AG04450 (cell line): Measurements from ENCODE around the gene PNKD. TPM values are rescaled to one million over a fixed set of nuclear protein-coding genes. Genes with fewer than 3 reads are reported as not detected.
"Not testable (repeated sequence)": the region's sequence is repeated elsewhere in the genome, so short reads cannot be mapped to it uniquely, and the experiment has no call there.

Source experiments
- CTCF ChIA-PET: fragments of 300-600, 350-600 bp; formaldehyde crosslinking; extraction: SDS; loops from one replicate; lab custom pipeline; 2022; ENCODE audit warnings: antibody characterized with exemption, inconsistent platforms; lab: Charles Lee
- POLR2A ChIA-PET: fragments of 350-600 bp; formaldehyde crosslinking; extraction: SDS; loops from one replicate; lab custom pipeline; 2021; ENCODE audit warnings: antibody characterized with exemption, inconsistent platforms; lab: Yijun Ruan, JAX
- DNase-seq: peaks from one replicate; pipeline ENCODE4 v3.0.0-alpha.2; 2011; ENCODE audit warnings: low read depth, low spot score
- H3K27ac ChIP-seq: one replicate; pipeline ENCODE4 v1.5.1; 2012; ENCODE audit warnings: low read depth, low read length, control low read depth
- H3K27me3 ChIP-seq: one replicate; pipeline ENCODE4 v1.6.0; 2012; ENCODE audit warnings: low read length; ENCODE audit not compliant: control insufficient read depth, insufficient read depth
- H3K4me3 ChIP-seq: 2 replicates; pipeline ENCODE4 v1.5.1; 2011; ENCODE audit warnings: mild to moderate bottlenecking, low read depth, low read length, control low read depth
- H3K9me3 ChIP-seq: 2 replicates; pipeline ENCODE4 v1.5.1; 2012; ENCODE audit warnings: low read length; ENCODE audit not compliant: control insufficient read depth, insufficient read depth
- CTCF ChIP-seq: IDR thresholded peaks from 2 replicates; pipeline ENCODE4 v1.5.1; 2011; ENCODE audit warnings: low read depth, low read length, control low read depth, inconsistent platforms
- polyA plus RNA-seq: library from polyadenylated mRNA; depleted of rRNA; stranded (reverse); fragments of >200 nt; gene quantifications from 2 replicates; pipeline ENCODE4 v1.2.3, GENCODE V29; 2011

Gene PNKD
- polyA plus RNA-seq, 1 experiment, result 32.1 TPM

DNA sequence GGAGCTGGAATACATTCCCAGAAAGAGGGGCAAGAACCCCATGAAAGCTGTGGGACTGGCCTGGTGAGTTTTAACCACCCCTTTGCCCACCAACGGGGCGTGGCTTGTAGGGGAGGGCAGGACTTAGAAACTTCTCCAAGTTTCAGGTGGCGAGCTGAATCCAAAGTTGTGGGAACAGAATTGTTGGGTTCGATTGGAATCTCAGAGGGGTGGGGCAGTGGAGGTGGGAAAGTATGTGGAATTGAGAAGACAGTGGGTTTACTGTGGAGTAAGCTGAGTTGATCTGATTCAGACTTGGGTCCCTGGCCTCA is 1.1 kb downstream of the PNKD start:
- H3K4me3 ChIP-seq, result peak overlapping the region; percentile 96
- DNase-seq, result no peak
- POLR2A ChIA-PET, result interaction anchor here (3.0 kb wide), 1 partner anchor 15 kb away, joined by 17 read pairs; no protein-coding TSS in a partner anchor
- CTCF ChIA-PET, result interaction anchor here (0.6 to 4.9 kb wide), 16 partner anchors 12 to 202 kb away, joined by 3 to 73 read pairs (median 4); partner anchors contain the start of genes CATIP and TMBIM1
- no peak for TF ChIP-seq CTCF
- H3K9me3 ChIP-seq, result no peaks in the 10 kb centered on the region; the same call in 1 of the 2 replicates
- H3K27ac ChIP-seq, result no peak overlapping the region
- no peaks in the 10 kb centered on the region for H3K27me3 ChIP-seq

- TF ChIP-seq CTCF, result no peak
- Histone ChIP-seq H3K4me3 (no peak overlapping the region), H3K27me3 (no peaks in the 10 kb centered on the region), H3K9me3 (no peaks in the 10 kb centered on the region; the same call in 1 of the 2 replicates), H3K27ac (no peak overlapping the region)
- DNase-seq, result no peak
- ChIA-PET POLR2A (interaction anchor here (3.0 kb wide), 1 partner anchor 15 kb away, joined by 17 read pairs; no protein-coding TSS in a partner anchor), CTCF (interaction anchor here (0.5 to 4.9 kb wide), 18 partner anchors 11 to 330 kb away, joined by 3 to 73 read pairs (median 4); partner anchors contain the start of genes CATIP and TMBIM1)
These were observed 1.7 kb downstream of the PNKD start for GRCh38 chr2:218271865-218272530.

DNA sequence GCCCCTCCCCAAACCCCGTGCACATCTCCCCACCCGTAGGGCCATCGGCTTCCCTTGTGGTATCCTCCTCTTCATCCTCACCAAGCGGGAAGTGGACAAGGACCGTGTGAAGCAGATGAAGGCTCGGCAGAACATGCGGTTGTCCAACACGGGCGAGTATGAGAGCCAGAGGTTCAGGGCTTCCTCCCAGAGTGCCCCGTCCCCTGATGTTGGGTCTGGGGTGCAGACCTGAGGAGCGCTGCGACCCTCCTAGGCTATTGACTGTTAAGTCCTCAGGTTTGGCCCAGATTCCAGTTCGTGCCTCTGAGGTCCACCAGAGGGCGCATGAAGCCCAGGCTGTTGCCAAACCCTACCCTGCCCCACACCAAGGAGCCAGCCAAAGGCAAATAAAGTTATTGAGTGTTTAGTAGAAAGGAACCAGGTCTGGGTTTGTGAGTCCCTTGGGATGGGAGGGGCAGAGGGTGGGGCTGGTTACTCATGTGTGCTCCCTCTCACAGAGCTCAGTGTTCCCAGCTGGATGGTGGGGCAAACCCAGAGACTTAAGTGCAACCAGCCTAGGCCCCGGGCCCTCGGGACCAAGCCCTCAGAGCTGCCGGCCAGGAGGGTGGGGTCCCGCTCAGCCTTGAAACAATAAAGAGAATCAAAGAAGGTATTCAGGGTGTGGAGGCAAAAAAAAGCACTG is 2.4 kb downstream of the PNKD start:
- ChIA-PET CTCF (interaction anchor here (0.5 to 4.9 kb wide), 26 partner anchors 11 to 330 kb away, joined by 3 to 73 read pairs (median 4); partner anchors contain the start of genes CATIP and TMBIM1), POLR2A (interaction anchor here (0.7 to 3.0 kb wide), 4 partner anchors 12 to 25 kb away, joined by 4 to 17 read pairs (median 5); no protein-coding TSS in a partner anchor)
- Histone ChIP-seq H3K27ac (peak overlapping the region; percentile 31), H3K27me3 (no peaks in the 10 kb centered on the region), H3K9me3 (no peaks in the 10 kb centered on the region; the same call in 1 of the 2 replicates), H3K4me3 (no peak overlapping the region)
- TF ChIP-seq CTCF, result peak; percentile 93
- no peak for DNase-seq

GRCh38 chr2:218273214-218273907 is 3.0 kb downstream of the PNKD start:
- not testable (repeated sequence) for DNase-seq, H3K4me3 ChIP-seq, H3K27me3 ChIP-seq, H3K9me3 ChIP-seq
- peak overlapping the region; percentile 31 for H3K27ac ChIP-seq
- ChIA-PET CTCF (interaction anchor here (0.6 to 4.9 kb wide), 18 partner anchors 10 to 800 kb away, joined by 3 to 73 read pairs (median 6); partner anchors contain the start of genes CATIP and TMBIM1), POLR2A (interaction anchor here (0.7 to 1.0 kb wide), 3 partner anchors 11 to 24 kb away, joined by 4 to 6 read pairs (median 4); no protein-coding TSS in a partner anchor)

DNA sequence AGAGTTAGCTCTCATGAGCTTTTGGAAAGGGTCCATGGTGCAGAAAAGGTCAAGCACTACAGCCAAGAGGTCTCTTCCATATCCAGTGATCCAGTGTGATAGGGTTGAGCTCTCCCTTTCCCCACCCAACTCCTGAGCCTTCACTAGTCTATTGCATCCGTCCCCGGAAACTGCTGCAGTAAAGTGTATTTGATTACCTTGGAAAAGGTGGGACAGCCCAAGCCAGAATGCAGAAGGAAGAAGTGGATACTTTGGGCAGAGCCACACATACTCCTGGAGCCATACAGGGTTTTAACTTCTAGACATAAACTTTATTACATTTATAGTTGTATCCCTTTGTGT is 3.6 kb downstream of the PNKD start:
- no peak for DNase-seq
- Histone ChIP-seq H3K27me3 (no peaks in the 10 kb centered on the region), H3K4me3 (no peak overlapping the region), H3K27ac (no peak overlapping the region), H3K9me3 (no peaks in the 10 kb centered on the region; the same call in 1 of the 2 replicates)
- POLR2A ChIA-PET, result interaction anchor here (2.9 kb wide), 1 partner anchor 13 kb away, joined by 13 read pairs; no protein-coding TSS in a partner anchor
- CTCF ChIA-PET, result interaction anchor here (0.7 to 4.9 kb wide), 8 partner anchors 9 to 801 kb away, joined by 3 to 73 read pairs (median 16); partner anchors contain the start of genes CATIP and TMBIM1
- TF ChIP-seq CTCF, result no peak
